B cell (primary cell): ENCODE measurements around the gene DNAJC15.

ENCODE experiments used
- EZH2 ChIP-seq: IDR thresholded peaks from 2 replicates; pipeline ENCODE4 v1.6.1; 2012; ENCODE audit warnings: borderline replicate concordance, low read depth, mild to moderate bottlenecking, moderate library complexity, low read length; ENCODE audit not compliant: insufficient read depth, poor library complexity, severe bottlenecking
- TF ChIP-seq, protein P1 (sequence below): fragments of 200-600 bp; IDR thresholded peaks from one replicate; pipeline ENCODE4 v1.8.0; 2022; ENCODE audit warnings: antibody characterized with exemption, mild to moderate bottlenecking

- TF ChIP-seq, protein P1, sequence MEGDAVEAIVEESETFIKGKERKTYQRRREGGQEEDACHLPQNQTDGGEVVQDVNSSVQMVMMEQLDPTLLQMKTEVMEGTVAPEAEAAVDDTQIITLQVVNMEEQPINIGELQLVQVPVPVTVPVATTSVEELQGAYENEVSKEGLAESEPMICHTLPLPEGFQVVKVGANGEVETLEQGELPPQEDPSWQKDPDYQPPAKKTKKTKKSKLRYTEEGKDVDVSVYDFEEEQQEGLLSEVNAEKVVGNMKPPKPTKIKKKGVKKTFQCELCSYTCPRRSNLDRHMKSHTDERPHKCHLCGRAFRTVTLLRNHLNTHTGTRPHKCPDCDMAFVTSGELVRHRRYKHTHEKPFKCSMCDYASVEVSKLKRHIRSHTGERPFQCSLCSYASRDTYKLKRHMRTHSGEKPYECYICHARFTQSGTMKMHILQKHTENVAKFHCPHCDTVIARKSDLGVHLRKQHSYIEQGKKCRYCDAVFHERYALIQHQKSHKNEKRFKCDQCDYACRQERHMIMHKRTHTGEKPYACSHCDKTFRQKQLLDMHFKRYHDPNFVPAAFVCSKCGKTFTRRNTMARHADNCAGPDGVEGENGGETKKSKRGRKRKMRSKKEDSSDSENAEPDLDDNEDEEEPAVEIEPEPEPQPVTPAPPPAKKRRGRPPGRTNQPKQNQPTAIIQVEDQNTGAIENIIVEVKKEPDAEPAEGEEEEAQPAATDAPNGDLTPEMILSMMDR, result no peak
- TF ChIP-seq EZH2, result no peak
Measured at GRCh38 chr13:43115141-43115540, 91.8 kb downstream of the DNAJC15 start.
